Stimulated activated CD8-positive, alpha-beta memory T cell treated with anti-CD3 and anti-CD28 coated beads, Interleukin-12 subunit alpha, Interleukin-12 subunit beta, amount 100 ng/mL, for 24 hours (primary cell): Measurements from ENCODE around the gene ANKRD13A.
"Not testable (repeated sequence)": the region's sequence is repeated elsewhere in the genome, so short reads cannot be mapped to it uniquely, and the experiment has no call there.

Source experiments
- DNase-seq: peaks from one replicate; pipeline ENCODE4 v3.0.0-alpha.2; 2020; ENCODE audit errors: extremely low read depth

ANKRD13A gene

DNA sequence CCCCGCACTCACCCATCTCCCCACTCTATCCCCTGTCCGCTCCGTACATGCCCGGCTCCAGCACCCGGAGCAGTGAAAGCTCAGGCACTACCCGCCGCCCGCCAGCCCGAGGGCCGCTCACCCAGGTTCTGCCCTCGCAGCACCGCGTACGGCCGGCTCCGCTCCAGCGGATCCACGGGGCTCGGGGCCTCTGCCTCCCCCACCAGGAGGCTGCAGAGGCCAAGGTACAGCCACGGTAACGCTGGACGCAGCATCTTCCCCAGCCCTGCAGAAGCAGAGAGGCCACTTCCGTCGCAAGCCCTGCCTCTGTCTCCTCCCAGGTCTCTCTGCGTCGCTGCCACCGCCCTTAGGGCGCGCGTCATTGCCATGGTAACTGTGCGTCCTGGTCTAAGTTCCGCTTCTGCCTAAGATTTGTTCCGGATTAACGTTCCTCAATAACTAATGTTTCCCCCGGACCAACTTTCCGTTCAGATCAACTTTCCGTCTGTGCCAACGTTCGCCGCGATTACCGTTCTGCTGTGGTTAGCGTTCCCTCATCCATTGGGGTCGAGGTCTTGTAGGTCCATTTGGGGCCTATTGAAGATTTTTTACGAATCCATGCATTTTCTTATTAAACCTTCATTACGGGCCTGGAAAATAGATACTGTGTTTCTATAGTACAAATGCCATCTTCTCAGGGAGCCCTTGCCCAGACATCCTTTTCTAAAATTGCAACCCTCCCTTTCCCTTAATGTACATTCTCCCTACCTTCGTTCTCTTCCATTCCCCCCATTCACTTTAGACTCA lies 49.2 kb downstream of the ANKRD13A start, which contains the start of gene C12orf76:
Gene C12orf76 (minus strand): TSS at position 281 of the 786 bp plus-strand sequence. CDS start 27 bp downstream, at position 254.
- peak; percentile 71 for DNase-seq

GRCh38 chr12:110049034-110049433 lies 49.8 kb downstream of the ANKRD13A start:
- DNase-seq = not testable (repeated sequence)

GRCh38 chr12:110049666-110050065 lies 50.4 kb downstream of the ANKRD13A start:
- not testable (repeated sequence) for DNase-seq

- no peak for DNase-seq
Measured at GRCh38 chr12:110050927-110051326, 51.7 kb downstream of the ANKRD13A start.

- DNase-seq = not testable (repeated sequence)
Measured at GRCh38 chr12:110055375-110056352, 56.4 kb downstream of the ANKRD13A start.

GRCh38 chr12:110056643-110057042 lies 57.4 kb downstream of the ANKRD13A start:
- not testable (repeated sequence) for DNase-seq

GRCh38 chr12:110058875-110059615 lies 59.8 kb downstream of the ANKRD13A start:
- no peak for DNase-seq

GRCh38 chr12:110059651-110060000 lies 60.4 kb downstream of the ANKRD13A start:
- DNase-seq = no peak

- no peak for DNase-seq
Measured at GRCh38 chr12:110062241-110062640, 63.0 kb downstream of the ANKRD13A start.

DNA sequence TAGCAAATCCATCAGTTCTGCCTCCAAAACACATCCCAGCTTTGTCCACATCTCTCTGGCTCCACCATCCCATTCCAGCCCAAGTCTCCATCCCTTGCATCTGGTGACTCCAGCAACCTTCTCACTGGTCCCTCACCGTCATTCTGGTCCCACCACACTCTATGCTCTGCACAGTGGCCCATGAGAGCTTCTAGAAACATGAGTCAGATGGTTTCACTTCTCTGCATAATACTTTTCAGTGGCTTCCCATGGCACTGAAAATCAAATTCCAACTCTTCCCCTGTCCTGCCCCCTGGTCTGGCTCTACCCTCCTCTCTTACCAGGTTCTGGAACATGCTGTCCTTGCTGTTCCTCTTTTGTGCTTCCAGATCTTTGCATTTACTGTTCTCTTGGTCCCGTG lies 66.3 kb downstream of the ANKRD13A start:
- DNase-seq = no peak

- DNase-seq = no peak
Measured at GRCh38 chr12:110067531-110067930, 68.3 kb downstream of the ANKRD13A start.

DNA sequence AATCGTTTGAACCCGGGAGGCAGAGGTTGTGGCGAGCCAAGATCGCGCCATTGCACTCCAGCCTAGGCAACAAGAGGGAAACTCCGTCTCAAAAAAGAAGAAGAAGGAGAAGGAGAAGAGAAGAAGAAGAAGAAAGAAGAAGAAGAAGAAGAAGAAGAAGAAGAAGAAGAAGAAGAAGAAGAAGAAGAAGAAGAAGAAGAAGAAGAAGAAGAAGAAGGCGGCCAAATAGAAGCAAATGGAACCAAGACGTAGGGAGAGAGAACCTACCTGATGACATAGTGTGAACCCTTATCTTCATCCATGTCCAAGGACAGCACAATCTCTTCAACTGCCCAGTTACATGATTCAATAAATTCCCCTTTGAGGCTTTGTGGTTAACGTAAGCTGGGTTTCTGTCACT lies 68.9 kb downstream of the ANKRD13A start:
- not testable (repeated sequence) for DNase-seq

- no peak for DNase-seq
Measured at GRCh38 chr12:110068654-110069053, 69.4 kb downstream of the ANKRD13A start.

GRCh38 chr12:110071504-110071903 lies 72.3 kb downstream of the ANKRD13A start:
- no peak for DNase-seq

GRCh38 chr12:110071967-110072366 lies 72.7 kb downstream of the ANKRD13A start:
- DNase-seq = no peak

DNA sequence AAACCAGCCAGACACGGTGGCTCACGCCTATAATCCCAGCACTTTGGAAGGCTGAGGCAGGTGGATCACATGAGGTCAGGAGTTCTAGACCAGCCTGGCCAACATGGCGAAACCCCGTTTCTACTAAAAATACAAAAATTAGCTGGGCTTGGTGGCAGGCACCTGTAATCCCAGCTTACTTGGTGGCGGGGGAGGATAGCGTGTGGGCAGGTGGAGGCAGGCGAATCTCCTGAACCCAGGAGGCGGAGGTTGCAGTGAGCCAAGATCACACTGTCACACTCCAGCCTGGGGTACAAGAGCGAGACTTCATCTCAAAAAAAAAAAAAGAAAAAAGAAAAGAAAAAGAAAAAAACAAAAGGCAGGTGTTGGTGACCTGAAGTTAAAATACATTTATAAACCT lies 73.4 kb downstream of the ANKRD13A start:
- not testable (repeated sequence) for DNase-seq

- DNase-seq = no peak
Measured at GRCh38 chr12:110073049-110073831, 74.0 kb downstream of the ANKRD13A start.

DNA sequence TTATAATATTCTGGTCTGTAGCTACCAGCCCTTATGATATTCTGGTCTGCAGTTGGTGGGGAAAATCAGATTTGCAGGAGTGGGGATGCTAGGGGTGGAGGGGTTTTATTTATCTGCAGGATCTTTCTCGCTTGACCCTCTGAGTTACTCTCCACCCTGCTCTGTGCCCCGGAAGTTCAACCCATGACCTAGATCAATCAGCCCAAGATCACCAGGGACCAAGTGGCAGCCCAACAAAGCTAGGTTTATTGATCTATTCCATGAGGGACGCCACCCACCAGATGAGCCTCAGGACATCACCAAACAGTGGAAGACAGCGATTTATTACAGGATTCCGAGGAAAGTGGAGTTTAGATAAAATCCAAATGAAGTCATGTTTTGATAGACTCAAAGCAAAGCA lies 74.9 kb downstream of the ANKRD13A start:
- no peak for DNase-seq

DNA sequence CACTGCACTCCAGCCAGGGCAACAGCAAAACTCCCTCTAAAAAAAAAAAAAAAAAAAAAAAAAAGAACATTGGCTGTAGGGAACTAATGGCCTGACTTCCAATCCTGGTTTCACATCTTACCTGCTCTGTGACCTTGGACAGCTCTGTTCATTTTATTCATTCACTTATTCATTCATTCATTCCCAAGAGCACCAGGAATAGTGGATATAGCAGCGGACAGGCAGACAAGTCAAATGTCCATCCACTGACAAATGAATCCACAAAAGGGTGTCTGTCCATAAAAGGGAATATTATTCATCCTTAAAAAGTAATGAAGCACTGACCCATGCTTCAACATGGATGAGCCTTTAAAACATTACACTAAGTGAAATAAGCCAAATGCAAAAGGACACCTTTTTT lies 76.7 kb downstream of the ANKRD13A start:
- no peak for DNase-seq

GRCh38 chr12:110077800-110078199 lies 78.6 kb downstream of the ANKRD13A start:
- DNase-seq = no peak
